Inflammatory macrophage (primary cell): Measurements from ENCODE around the gene CPZ.

Source experiments
- DNase-seq, 2 donors: peaks; one replicate each; pipeline ENCODE4 v3.0.0-alpha.2; 2020 to 2022

The CPZ gene

GRCh38 chr4:8655411-8656184 lies 63.0 kb downstream of the CPZ start:
- DNase-seq, result no peak

- DNase-seq, result no peak
Observed at GRCh38 chr4:8656185-8656517, 63.6 kb downstream of the CPZ start.

GRCh38 chr4:8656711-8657380 lies 64.3 kb downstream of the CPZ start:
- DNase-seq, result no peak

GRCh38 chr4:8657381-8658088 lies 65.0 kb downstream of the CPZ start:
- no peak for DNase-seq

GRCh38 chr4:8662776-8663175 lies 70.2 kb downstream of the CPZ start:
- DNase-seq, result no peak

GRCh38 chr4:8664031-8664805 lies 71.7 kb downstream of the CPZ start:
- DNase-seq, result no peak

- DNase-seq, result no peak
Observed at GRCh38 chr4:8664976-8665375, 72.4 kb downstream of the CPZ start.

- no peak for DNase-seq
Observed at GRCh38 chr4:8665406-8666360, 73.1 kb downstream of the CPZ start.

- DNase-seq, result no peak
Observed at GRCh38 chr4:8666581-8666980, 74.0 kb downstream of the CPZ start.
